Parathyroid adenoma (tissue), 2 donors: ENCODE data around the gene B4GALNT2.

Experiments used
- H2AFZ ChIP-seq: fragments of 300-600 bp; sonication (generic); one replicate; pipeline ENCODE4 v1.7.0; 2017; ENCODE audit warnings: antibody characterized with exemption, mild to moderate bottlenecking
- H3K27ac ChIP-seq: fragments of 300-600 bp; sonication (generic); one replicate; pipeline ENCODE4 v1.7.0; 2017
- H3K27me3 ChIP-seq: fragments of 300-600 bp; sonication (generic); one replicate; pipeline ENCODE4 v1.7.0; 2017; ENCODE audit warnings: low read length; ENCODE audit not compliant: control insufficient read depth, insufficient read depth
- H3K36me3 ChIP-seq: fragments of 300-600 bp; sonication (generic); one replicate; pipeline ENCODE4 v1.7.0; 2017; ENCODE audit warnings: low read length; ENCODE audit not compliant: control insufficient read depth, insufficient read depth
- H3K4me1 ChIP-seq: fragments of 300-600 bp; sonication (generic); one replicate; pipeline ENCODE4 v1.7.0; 2017; ENCODE audit warnings: control low read depth
- H3K4me2 ChIP-seq: fragments of 300-600 bp; sonication (generic); one replicate; pipeline ENCODE4 v1.7.0; 2017; ENCODE audit warnings: low read length
- H3K4me3 ChIP-seq: fragments of 300-600 bp; sonication (generic); one replicate; pipeline ENCODE4 v1.7.0; 2017; ENCODE audit warnings: low read depth, low read length
- H3K79me2 ChIP-seq: fragments of 300-600 bp; sonication (generic); one replicate; pipeline ENCODE4 v1.7.0; 2017; ENCODE audit warnings: control low read depth
- H3K9ac ChIP-seq: fragments of 300-600 bp; sonication (generic); one replicate; pipeline ENCODE4 v1.7.0; 2017; ENCODE audit warnings: mild to moderate bottlenecking
- H3K9me3 ChIP-seq: fragments of 300-600 bp; sonication (generic); one replicate; pipeline ENCODE4 v1.7.0; 2017; ENCODE audit warnings: low read length; ENCODE audit not compliant: control insufficient read depth
- CTCF ChIP-seq: fragments of 300-600 bp; sonication (generic); IDR thresholded peaks from one replicate; pipeline ENCODE4 v1.7.0; 2017; ENCODE audit warnings: antibody characterized with exemption, mild to moderate bottlenecking
- donor health status: primary hyperparathyroidism.

The B4GALNT2 gene

DNA sequence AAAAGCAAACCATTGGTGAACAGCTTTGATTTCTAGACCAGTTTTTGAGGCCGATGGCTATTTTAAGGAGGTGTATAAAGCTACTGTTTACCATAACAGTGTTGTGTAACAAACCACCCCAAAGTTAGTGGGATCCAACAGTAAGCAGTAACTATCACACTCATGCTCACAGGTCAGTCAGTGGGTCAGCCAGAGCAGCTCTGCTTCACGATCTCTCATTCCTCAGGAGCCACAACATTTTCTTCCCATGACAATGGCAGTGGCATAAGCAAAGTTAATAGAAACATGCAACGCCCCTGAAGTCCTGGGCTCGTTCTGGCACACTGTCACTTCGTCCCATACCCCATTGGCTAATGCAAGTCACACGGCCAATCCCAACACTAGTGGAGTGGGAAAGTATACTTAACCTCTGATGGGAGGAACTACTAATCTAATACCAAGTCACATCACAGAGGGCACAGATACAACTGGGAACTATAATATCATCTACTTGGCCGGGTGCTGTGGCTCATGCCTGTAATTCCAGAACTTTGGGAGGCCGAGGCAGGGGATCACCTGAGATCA is 28.0 kb upstream of the B4GALNT2 start:
- no peak overlapping the region for H3K4me3 ChIP-seq
- no peak overlapping the region for H3K9ac ChIP-seq
- H3K4me2 ChIP-seq = no peak overlapping the region
- no peaks in the 10 kb centered on the region for H3K27me3 ChIP-seq
- no peak for TF ChIP-seq CTCF
- H3K36me3 ChIP-seq = no peaks in the 10 kb centered on the region
- no peak overlapping the region for H2AFZ ChIP-seq
- no peaks in the 10 kb centered on the region for H3K4me1 ChIP-seq
- no peaks in the 10 kb centered on the region for H3K79me2 ChIP-seq
- no peaks in the 10 kb centered on the region for H3K9me3 ChIP-seq
- no peak overlapping the region for H3K27ac ChIP-seq

- no peaks in the 10 kb centered on the region for H3K9me3 ChIP-seq
- TF ChIP-seq CTCF = no peak
These were observed 26.0 kb upstream of the B4GALNT2 start for GRCh38 chr17:49106321-49107210.

GRCh38 chr17:49107211-49107557 is 25.4 kb upstream of the B4GALNT2 start:
- Histone ChIP-seq H3K9me3 (no peaks in the 10 kb centered on the region), H3K4me1 (no peaks in the 10 kb centered on the region)

More at GRCh38 chr17:49106321-49107210, 26.0 kb upstream of the B4GALNT2 start:
- Histone ChIP-seq H3K9ac (no peak overlapping the region), H3K4me2 (no peak overlapping the region), H2AFZ (no peak overlapping the region), H3K27ac (no peak overlapping the region), H3K4me3 (no peak overlapping the region), H3K27me3 (no peaks in the 10 kb centered on the region), H3K36me3 (no peaks in the 10 kb centered on the region), H3K4me1 (no peaks in the 10 kb centered on the region), H3K79me2 (no peaks in the 10 kb centered on the region)

DNA sequence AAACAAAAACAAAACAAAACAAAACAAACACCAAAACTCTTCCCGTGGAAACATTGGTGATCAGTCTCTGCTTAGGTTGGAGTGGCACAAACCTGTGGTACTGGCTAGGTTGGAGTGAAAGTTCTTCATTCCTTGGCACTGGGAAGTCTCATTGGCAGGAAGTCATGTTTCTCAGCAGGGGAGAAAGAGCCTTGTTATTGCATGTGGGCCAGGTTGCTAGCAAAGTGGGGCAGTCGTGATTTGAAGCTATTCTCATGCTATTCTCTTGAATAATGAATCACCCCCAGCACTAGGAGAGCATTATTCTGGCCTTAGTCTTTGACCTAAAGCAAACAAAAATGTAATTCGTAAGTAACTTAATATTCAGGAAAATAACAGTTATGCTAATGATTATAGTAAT is 24.3 kb upstream of the B4GALNT2 start:
- no peaks in the 10 kb centered on the region for H3K4me1 ChIP-seq
- H3K9me3 ChIP-seq = no peaks in the 10 kb centered on the region
- no peak overlapping the region for H3K4me2 ChIP-seq
- H3K79me2 ChIP-seq = no peaks in the 10 kb centered on the region
- no peak overlapping the region for H2AFZ ChIP-seq
- no peaks in the 10 kb centered on the region for H3K36me3 ChIP-seq
- no peak for TF ChIP-seq CTCF
- H3K9ac ChIP-seq = no peak overlapping the region
- no peak overlapping the region for H3K4me3 ChIP-seq
- no peak overlapping the region for H3K27ac ChIP-seq
- no peaks in the 10 kb centered on the region for H3K27me3 ChIP-seq

More at GRCh38 chr17:49107211-49107557, 25.4 kb upstream of the B4GALNT2 start:
- Histone ChIP-seq H3K9ac (no peak overlapping the region), H3K27ac (no peak overlapping the region), H3K4me2 (no peak overlapping the region), H3K36me3 (no peaks in the 10 kb centered on the region), H2AFZ (no peak overlapping the region), H3K4me3 (no peak overlapping the region), H3K79me2 (no peaks in the 10 kb centered on the region), H3K27me3 (no peaks in the 10 kb centered on the region)
- no peak for TF ChIP-seq CTCF
